Immature natural killer cell (primary cell): ENCODE measurements around the gene TMEM156. TPM values are rescaled to one million over a fixed set of nuclear protein-coding genes. Genes with fewer than 3 reads are reported as not detected.
"Not testable (repeated sequence)": the region's sequence is repeated elsewhere in the genome, so short reads cannot be mapped to it uniquely, and the experiment has no call there.

Experiments used
- DNase-seq, 3 donors: peaks; one replicate each; pipeline ENCODE4 v3.0.0; 2022; ENCODE audit warnings: mixed read lengths in 1 of 3
- H3K27ac Mint-ChIP-seq, 6 donors: one replicate each; pipeline ENCODE4 v1.8.0; 2020; ENCODE audit warnings: mixed read lengths in 6 of 6, mild to moderate bottlenecking in 5 of 6, inconsistent platforms in 4 of 6, moderate library complexity in 3 of 6
- H3K27me3 Mint-ChIP-seq, 3 donors: one replicate each; pipeline ENCODE4 v1.8.0; 2020 to 2021; ENCODE audit warnings: low read depth in 3 of 3, mild to moderate bottlenecking in 3 of 3, mixed read lengths in 3 of 3, moderate library complexity in 3 of 3, inconsistent platforms in 1 of 3
- H3K36me3 Mint-ChIP-seq, 3 donors: one replicate each; pipeline ENCODE4 v1.8.0; 2020; ENCODE audit warnings: mixed read lengths in 3 of 3, inconsistent platforms in 2 of 3, mild to moderate bottlenecking in 2 of 3
- H3K4me1 Mint-ChIP-seq, 2 donors: one replicate each; pipeline ENCODE4 v1.8.0; 2020; ENCODE audit warnings: inconsistent platforms in 2 of 2, mild to moderate bottlenecking in 2 of 2, mixed read lengths in 2 of 2, moderate library complexity in 1 of 2
- H3K4me3 Mint-ChIP-seq, 5 donors: one replicate each; pipeline ENCODE4 v1.8.0; 2020; ENCODE audit warnings: mild to moderate bottlenecking in 5 of 5, mixed read lengths in 5 of 5, inconsistent platforms in 3 of 5, moderate library complexity in 3 of 5
- H3K9me3 Mint-ChIP-seq, 6 donors: one replicate each; pipeline ENCODE4 v1.8.0; 2020; ENCODE audit warnings: mild to moderate bottlenecking in 6 of 6, mixed read lengths in 6 of 6, inconsistent platforms in 4 of 6, moderate library complexity in 3 of 6
- polyA plus RNA-seq, 3 donors: library from polyadenylated mRNA; unstranded; fragments of 300-500 nt; fragmentation: Illumina TruSeq; gene quantifications; one replicate each; pipeline ENCODE4 v1.2.3, GENCODE V29; 2021

The TMEM156 gene
- polyA plus RNA-seq, 3 donors from 2014 or later = 16.3 to 31.9 (median 26.4) TPM

DNA sequence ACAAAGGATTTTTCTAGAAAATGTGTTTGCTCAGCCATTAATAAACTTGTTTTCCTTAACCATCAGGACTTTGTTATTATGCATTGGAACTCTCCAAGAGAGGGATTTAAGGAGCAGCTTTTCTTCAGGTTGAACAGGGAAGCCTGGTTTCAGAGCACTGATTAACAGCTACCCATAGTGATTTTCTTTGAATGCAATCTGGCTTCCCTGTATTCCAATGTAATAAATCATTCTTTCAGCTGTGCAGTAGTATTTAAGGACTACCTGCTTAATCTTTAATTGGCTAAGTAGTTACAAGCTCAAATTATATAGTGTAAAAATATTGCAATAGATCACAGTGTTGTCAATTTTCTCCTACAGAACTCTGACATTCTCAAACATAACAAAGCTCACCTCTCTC lies 77.5 kb downstream of the TMEM156 start:
- H3K4me3 Mint-ChIP-seq = no peak overlapping the region
- H3K36me3 Mint-ChIP-seq = no peaks in the 10 kb centered on the region
- peaks cover 4 to 8% (median 4%) of the 10 kb centered on the region in 3 donors for H3K27me3 Mint-ChIP-seq
- peaks cover 0 to 2% (median 0%) of the 10 kb centered on the region in 6 donors for H3K9me3 Mint-ChIP-seq
- no peak for DNase-seq
- no peak overlapping the region for H3K27ac Mint-ChIP-seq
- H3K4me1 Mint-ChIP-seq = peaks cover 6 to 8% of the 10 kb centered on the region in 2 donors

DNA sequence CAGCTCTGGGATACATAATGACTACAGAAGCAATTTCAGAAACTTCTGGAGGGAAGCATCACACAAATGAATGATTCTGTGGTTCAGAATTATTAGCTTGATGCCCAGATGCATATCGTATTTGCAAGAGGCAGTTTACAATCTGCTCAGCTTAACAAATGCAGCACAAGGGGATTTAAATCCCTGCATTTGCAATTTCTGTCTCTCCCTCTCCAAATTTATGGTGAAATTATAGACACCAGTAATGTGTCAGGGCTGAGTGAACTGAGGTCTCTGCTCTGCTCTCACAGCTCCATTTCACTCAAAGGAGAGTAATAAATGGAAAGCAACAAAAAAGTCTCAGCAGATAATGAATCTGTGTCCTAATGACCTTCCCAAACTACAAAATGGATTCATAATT lies 80.2 kb downstream of the TMEM156 start:
- Mint-ChIP-seq H3K4me1 (peaks cover 3 to 12% of the 10 kb centered on the region in 2 donors), H3K9me3 (peaks cover 0 to 2% (median 0%) of the 10 kb centered on the region in 6 donors), H3K27me3 (peaks cover 4 to 8% (median 7%) of the 10 kb centered on the region in 3 donors), H3K27ac (no peak overlapping the region), H3K4me3 (no peak overlapping the region), H3K36me3 (no peaks in the 10 kb centered on the region)
- DNase-seq = no peak

DNA sequence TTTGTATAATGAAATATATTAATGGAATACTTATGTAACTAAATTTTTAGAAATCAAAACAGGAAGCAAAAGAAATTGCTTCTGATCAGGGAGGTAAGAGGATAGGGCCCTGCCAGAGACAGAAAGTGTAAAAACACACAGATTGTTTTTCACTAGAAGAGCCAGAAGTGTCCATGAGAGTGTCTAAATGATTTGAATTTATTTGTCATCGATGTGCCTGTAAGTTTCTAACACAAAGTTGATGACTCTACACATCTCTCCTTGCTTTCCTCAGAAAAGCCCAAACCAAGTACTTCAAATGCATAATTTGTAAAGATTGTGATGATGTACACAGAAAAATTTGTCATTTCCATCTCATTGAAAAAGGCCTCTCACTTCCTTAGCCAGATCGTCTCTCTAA lies 80.6 kb downstream of the TMEM156 start:
- H3K9me3 Mint-ChIP-seq = peaks cover 0 to 2% (median 0%) of the 10 kb centered on the region in 6 donors
- H3K27me3 Mint-ChIP-seq = peaks cover 4 to 7% (median 6%) of the 10 kb centered on the region in 3 donors
- no peak overlapping the region for H3K4me3 Mint-ChIP-seq
- peaks cover 3 to 12% of the 10 kb centered on the region in 2 donors for H3K4me1 Mint-ChIP-seq
- H3K27ac Mint-ChIP-seq = peak overlapping the region in 1 of 6 donors; percentile 47
- DNase-seq = no peak
- no peaks in the 10 kb centered on the region for H3K36me3 Mint-ChIP-seq

DNA sequence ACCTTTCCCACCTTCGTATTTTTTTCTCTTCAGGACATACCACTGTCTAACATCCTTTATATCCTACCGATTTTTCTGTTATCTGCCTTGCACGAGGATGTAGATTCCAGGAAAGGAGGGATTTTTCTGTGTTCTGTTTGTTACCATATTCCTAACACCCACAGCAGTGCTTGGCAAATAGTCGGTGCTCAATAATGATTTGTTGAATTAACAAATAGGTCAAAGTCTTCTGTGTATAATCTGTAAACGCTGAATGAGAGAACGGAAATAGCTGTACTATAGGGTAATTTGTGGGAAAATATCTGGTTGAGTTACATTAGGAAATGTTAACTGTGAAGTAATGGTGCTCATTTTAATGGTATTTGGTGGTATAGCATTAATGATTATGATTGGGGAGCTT lies 81.5 kb downstream of the TMEM156 start:
- Mint-ChIP-seq H3K27me3 (peaks cover 3 to 7% (median 4%) of the 10 kb centered on the region in 3 donors), H3K4me3 (no peak overlapping the region), H3K9me3 (no peaks in the 10 kb centered on the region), H3K4me1 (peaks cover 3 to 12% of the 10 kb centered on the region in 2 donors), H3K27ac (peak overlapping the region in 3 of 6 donors; percentile 10 to 77 (median 40)), H3K36me3 (no peaks in the 10 kb centered on the region)
- DNase-seq = no peak

DNA sequence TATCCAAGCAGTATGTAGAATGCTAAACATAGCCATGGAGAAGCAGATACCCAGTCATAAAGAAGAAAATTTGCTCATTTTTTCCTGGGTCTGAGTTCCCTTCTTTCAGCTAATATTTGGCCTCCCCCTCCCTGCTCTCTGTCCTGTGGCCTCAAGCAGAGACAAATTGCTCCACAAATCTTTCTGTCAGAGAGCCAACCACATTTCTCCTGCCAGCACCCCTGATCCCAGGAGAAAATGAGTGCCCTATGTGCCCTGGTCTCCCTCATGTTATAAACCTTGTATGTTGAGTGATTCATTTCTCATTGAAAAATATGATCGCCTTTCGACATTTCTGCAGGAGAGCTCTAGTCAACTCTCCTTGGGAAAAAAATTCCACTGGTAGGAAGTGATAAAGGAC lies 82.0 kb downstream of the TMEM156 start:
- no peaks in the 10 kb centered on the region for H3K36me3 Mint-ChIP-seq
- no peak for DNase-seq
- H3K9me3 Mint-ChIP-seq = no peaks in the 10 kb centered on the region
- peaks cover 3 to 12% of the 10 kb centered on the region in 2 donors for H3K4me1 Mint-ChIP-seq
- H3K4me3 Mint-ChIP-seq = no peak overlapping the region
- peaks cover 2 to 7% (median 3%) of the 10 kb centered on the region in 3 donors for H3K27me3 Mint-ChIP-seq
- peak overlapping the region in 1 of 6 donors; percentile 21 for H3K27ac Mint-ChIP-seq

DNA sequence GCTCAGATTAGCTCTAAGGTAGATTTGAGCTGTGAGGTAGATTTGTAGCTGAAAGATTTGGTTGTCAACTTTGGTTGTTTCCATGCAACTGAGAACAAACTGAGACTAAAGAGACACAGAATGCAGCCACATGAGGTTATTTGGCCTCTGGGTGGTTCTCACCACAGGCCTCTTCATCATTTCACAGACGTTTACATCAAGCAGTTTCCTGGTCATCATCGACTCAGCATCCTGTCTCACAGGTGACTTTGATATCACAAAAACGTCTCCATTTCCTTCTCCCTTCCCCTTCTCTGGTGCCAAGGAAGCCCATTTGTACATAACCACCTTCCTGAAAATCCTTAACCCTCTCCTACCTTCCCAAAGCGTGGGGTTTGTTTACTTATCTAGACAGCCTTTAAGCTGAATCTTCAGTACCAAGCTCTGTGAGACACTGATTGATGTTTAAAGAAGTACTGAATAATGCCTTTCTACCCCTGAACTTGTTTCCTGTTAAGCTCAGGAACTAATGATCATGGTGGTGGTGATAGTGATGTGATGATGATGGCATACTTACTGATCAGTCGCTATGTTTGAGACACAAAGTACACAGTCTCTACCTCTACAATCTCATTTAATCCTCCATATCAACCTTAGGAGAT lies 82.7 kb downstream of the TMEM156 start:
- peak overlapping the region; percentile 21 to 92 (median 69) for H3K27ac Mint-ChIP-seq

DNA sequence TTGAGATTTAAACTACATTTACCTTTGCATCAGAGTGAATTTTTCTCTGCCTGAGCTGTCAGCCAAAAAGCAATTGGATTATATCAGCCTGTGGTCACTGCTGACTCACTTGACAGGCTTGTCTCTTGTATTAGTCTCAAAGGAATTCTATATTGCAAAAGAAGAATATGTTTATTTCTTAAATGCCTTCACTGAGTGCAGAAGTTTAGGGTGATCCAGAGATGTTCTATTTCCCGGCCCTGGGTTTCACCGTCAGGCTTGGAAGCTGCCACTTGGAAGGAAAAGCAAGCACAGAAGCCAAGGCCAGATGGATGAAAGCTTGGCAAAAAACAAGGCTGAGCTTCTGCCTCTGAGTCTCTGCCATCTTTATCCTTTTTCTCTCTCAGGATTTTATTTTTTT lies 83.7 kb downstream of the TMEM156 start:
- H3K27ac Mint-ChIP-seq = peak overlapping the region in 2 of 6 donors; percentile 83 to 92
- H3K27me3 Mint-ChIP-seq = peaks cover 2 to 7% (median 2%) of the 10 kb centered on the region in 3 donors
- no peak for DNase-seq
- H3K4me1 Mint-ChIP-seq = peaks cover 3 to 12% of the 10 kb centered on the region in 2 donors
- H3K36me3 Mint-ChIP-seq = no peaks in the 10 kb centered on the region
- H3K4me3 Mint-ChIP-seq = no peak overlapping the region
- no peaks in the 10 kb centered on the region for H3K9me3 Mint-ChIP-seq

More for the DNA sequence above, 82.7 kb downstream of the TMEM156 start:
- H3K4me3 Mint-ChIP-seq = no peak overlapping the region
- H3K9me3 Mint-ChIP-seq = no peaks in the 10 kb centered on the region
- no peaks in the 10 kb centered on the region for H3K36me3 Mint-ChIP-seq
- H3K27me3 Mint-ChIP-seq = peaks cover 2 to 7% (median 2%) of the 10 kb centered on the region in 3 donors
- peaks cover 3 to 12% of the 10 kb centered on the region in 2 donors for H3K4me1 Mint-ChIP-seq
- peak; percentile 45 to 64 (median 48) for DNase-seq

DNA sequence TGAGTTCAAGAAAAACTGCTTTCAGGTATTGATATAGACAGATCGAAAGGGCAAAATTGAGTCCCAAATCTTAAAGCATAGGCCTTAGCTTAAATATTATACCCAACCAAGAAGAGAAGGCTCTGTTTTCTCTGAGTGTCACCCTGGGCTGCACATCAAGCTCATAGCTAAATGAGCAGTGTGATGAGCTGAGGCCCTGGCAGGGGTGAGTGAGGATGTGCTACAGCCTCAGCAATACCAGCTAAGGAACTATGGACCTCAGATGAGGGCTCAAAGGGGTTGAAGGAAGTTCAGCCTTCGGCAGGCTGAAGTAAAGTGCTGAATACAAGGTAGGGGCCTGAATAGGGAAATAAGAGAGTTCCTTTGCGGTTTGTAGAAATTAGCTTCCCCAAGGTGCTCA lies 85.3 kb downstream of the TMEM156 start:
- H3K36me3 Mint-ChIP-seq = no peaks in the 10 kb centered on the region
- peaks cover 2 to 5% (median 2%) of the 10 kb centered on the region in 3 donors for H3K27me3 Mint-ChIP-seq
- H3K27ac Mint-ChIP-seq = peak overlapping the region in 1 of 6 donors; percentile 31
- H3K4me1 Mint-ChIP-seq = peaks cover 3 to 12% of the 10 kb centered on the region in 2 donors
- no peak for DNase-seq
- no peak overlapping the region for H3K4me3 Mint-ChIP-seq
- H3K9me3 Mint-ChIP-seq = no peaks in the 10 kb centered on the region

DNA sequence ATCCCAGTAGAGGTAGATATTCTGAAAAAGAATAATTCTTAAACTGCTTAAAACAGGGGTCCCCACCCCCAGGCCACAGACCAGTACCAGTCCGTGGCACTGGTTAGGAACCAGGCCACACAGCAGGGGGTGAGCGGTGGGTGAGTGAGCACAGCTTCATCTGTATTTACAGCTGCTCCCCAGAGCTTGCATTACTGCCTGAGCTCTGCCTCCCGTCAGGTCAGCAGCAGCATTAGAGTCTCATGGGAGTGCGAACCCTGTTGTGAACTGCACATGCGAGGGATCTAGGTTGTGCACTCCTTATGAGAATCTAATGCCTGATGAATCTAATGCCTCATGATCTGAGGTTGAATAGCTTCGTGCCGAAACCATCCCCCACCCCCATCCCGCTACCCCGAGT lies 87.8 kb downstream of the TMEM156 start:
- H3K36me3 Mint-ChIP-seq = no peaks in the 10 kb centered on the region
- H3K27ac Mint-ChIP-seq = no peak overlapping the region
- H3K9me3 Mint-ChIP-seq = no peaks in the 10 kb centered on the region
- peaks cover 0 to 7% of the 10 kb centered on the region in 2 donors for H3K4me1 Mint-ChIP-seq
- no peak overlapping the region for H3K4me3 Mint-ChIP-seq
- peaks cover 0 to 3% (median 0%) of the 10 kb centered on the region in 3 donors for H3K27me3 Mint-ChIP-seq
- DNase-seq = no peak

DNA sequence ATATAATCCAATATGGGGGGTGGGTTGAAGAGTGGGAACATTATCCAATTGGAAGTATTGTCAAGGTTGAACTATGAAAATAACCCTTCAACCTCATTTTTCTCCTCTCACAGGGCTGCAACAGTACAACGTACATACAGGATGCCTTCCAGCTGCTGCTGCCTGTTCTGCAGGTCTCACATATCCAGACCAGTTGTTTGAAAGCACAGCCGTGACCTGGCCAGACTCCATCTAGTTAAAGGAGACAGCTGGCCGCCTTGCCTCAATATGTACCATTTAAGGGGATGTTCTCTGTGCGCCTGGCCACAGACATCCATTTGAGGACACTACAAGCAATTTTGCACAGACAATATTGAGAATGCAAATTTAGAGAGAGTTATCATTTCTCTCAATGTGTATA lies 88.9 kb downstream of the TMEM156 start:
- no peak for DNase-seq
- Mint-ChIP-seq H3K9me3 (no peaks in the 10 kb centered on the region), H3K4me1 (no peaks in the 10 kb centered on the region), H3K36me3 (no peaks in the 10 kb centered on the region), H3K4me3 (no peak overlapping the region), H3K27me3 (peaks cover 0 to 2% (median 0%) of the 10 kb centered on the region in 3 donors), H3K27ac (no peak overlapping the region)

DNA sequence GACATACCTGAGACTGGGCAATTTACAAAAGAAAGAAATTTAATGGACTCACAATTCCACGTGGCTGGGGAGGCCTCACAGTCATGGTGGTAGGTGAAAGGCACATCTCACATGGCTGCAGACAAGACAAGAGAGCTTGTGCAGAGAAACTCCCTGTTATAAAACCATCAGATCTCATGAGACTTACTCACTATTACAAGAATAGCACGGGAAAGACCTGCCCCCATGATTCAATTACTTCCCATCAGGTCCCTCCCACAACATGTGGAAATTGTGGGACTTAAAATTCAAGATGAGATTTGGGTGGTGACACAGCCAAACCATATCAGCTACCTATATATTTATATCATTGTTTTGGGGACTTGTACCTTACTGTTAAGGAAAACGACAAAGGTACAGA lies 90.3 kb downstream of the TMEM156 start:
- H3K36me3 Mint-ChIP-seq, H3K4me1 Mint-ChIP-seq, H3K4me3 Mint-ChIP-seq, H3K27me3 Mint-ChIP-seq, DNase-seq, H3K9me3 Mint-ChIP-seq: not testable (repeated sequence)
- H3K27ac Mint-ChIP-seq = peak overlapping the region in 2 of 6 donors; percentile 24 to 31

DNA sequence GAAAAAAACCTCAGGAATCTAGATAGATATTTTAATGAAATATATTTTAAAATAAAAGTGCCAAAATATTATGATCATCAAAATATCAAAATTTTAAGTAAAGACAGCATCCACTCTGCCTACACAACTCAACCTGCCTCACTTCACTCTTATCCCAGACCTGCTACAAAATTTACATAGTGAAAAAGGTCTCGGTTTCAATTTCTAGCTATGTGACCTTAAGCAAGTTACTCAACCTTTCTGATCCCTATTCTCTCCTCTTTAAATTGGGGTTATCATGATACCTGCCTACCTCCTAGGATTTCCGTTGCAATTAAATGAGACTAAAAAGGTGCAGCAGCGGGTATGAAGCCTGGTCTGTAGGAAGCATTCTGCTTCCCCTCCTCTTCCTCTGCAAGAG lies 91.7 kb downstream of the TMEM156 start:
- Mint-ChIP-seq H3K9me3 (no peaks in the 10 kb centered on the region), H3K27ac (no peak overlapping the region), H3K27me3 (no peaks in the 10 kb centered on the region), H3K4me3 (no peak overlapping the region), H3K4me1 (no peaks in the 10 kb centered on the region), H3K36me3 (no peaks in the 10 kb centered on the region)
- DNase-seq = no peak

DNA sequence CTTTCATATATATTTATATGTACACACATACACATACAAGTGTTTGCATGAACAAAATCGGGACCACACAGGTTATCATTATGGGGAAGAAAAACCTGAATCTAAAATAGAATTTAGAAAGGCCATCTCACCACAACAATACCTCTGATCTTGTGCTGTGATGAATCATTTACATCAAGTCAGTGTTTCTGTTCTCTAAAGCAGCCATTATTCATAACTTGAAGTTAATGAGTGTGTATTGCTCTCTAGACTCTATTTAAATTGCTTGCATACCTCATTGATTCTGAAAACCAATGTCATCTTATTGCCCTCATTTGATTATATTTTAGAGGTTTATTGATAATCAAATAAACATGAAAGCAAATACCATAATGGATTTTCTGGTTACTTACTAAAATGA lies 93.0 kb downstream of the TMEM156 start:
- Mint-ChIP-seq H3K27ac (no peak overlapping the region), H3K4me1 (no peaks in the 10 kb centered on the region), H3K27me3 (no peaks in the 10 kb centered on the region), H3K9me3 (no peaks in the 10 kb centered on the region), H3K4me3 (no peak overlapping the region), H3K36me3 (no peaks in the 10 kb centered on the region)
- no peak for DNase-seq

DNA sequence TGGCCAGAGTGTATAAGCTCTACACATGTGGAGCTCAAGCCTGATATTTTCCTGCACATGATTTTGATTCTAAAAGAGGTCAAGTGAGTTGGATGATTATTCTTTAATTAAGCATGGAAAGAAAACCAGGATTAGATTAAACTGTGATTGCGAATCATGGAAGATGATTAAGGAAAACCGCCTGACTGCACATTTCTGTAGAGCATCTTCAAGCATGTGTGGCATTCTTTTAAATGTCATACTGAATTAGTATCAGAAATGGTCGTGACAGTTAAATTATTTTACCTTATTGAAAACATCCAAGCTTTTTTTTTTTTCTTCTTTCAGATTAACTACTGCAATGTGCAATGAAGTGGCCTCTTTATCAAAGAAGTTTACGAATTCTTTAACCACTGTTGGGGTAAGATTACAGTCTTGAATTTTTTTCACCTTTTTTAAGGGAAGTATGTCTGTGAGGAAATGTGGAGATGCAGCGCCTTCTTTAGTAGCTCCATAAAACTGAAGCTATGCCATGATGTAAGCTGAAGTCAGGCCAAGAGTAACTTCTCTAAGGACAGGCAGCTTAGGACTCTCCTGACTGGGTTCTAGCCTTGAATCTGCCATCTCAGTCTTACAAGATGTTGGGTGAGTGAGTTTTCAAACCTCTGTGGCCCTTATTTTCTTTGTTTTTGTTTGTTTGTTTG lies 96.7 kb downstream of the TMEM156 start:
- Mint-ChIP-seq H3K27ac (no peak overlapping the region), H3K36me3 (no peaks in the 10 kb centered on the region), H3K27me3 (no peaks in the 10 kb centered on the region), H3K9me3 (no peaks in the 10 kb centered on the region), H3K4me1 (no peaks in the 10 kb centered on the region), H3K4me3 (no peak overlapping the region)
- no peak for DNase-seq
